Suprapubic skin (tissue), 4 donors: Measurements from ENCODE around the gene ZFYVE26. TPM values are rescaled to one million over a fixed set of nuclear protein-coding genes. Genes with fewer than 3 reads are reported as not detected.

Source experiments
- DNase-seq, 2 donors: peaks; one replicate each; pipeline ENCODE4 v3.0.0-alpha.2; 2019; ENCODE audit warnings: low spot score in 2 of 2
- H3K27ac ChIP-seq: fragments of 200-600 bp; sonication (generic); one replicate; pipeline ENCODE4 v1.5.1; 2019
- H3K27me3 ChIP-seq: fragments of 200-600 bp; sonication (generic); one replicate; pipeline ENCODE4 v1.5.1; 2019
- H3K36me3 ChIP-seq: fragments of 200-600 bp; sonication (generic); one replicate; pipeline ENCODE4 v1.5.1; 2019
- H3K4me1 ChIP-seq: fragments of 200-600 bp; sonication (generic); one replicate; pipeline ENCODE4 v1.5.1; 2019
- H3K4me3 ChIP-seq: fragments of 200-600 bp; sonication (generic); one replicate; pipeline ENCODE4 v1.5.1; 2019; ENCODE audit warnings: mild to moderate bottlenecking
- H3K9me3 ChIP-seq: fragments of 200-600 bp; sonication (generic); one replicate; pipeline ENCODE4 v1.5.1; 2019
- EP300 ChIP-seq: sonication (generic); formaldehyde crosslinking; IDR thresholded peaks from one replicate; pipeline ENCODE4 v1.6.1; 2017; ENCODE audit warnings: antibody characterized with exemption
- POLR2A ChIP-seq, 2 donors: fragments of 450-650 bp; IDR thresholded peaks; one replicate each; pipeline ENCODE4 v1.6.1; 2017; ENCODE audit warnings: antibody characterized with exemption in 2 of 2, mild to moderate bottlenecking in 2 of 2, moderate library complexity in 2 of 2
- POLR2AphosphoS5 ChIP-seq, 3 donors: sonication (generic); formaldehyde crosslinking; IDR thresholded peaks; one replicate each; pipeline ENCODE4 v1.6.1; 2017; ENCODE audit warnings: antibody characterized with exemption in 3 of 3
- WGBS: methylation state at CpG from one replicate; pipeline ENCODE4 v1.1.5; 2018; 5-methylcytosine and 5-hydroxymethylcytosine counted together
- total RNA-seq, 4 donors: library from RNA; depleted of rRNA; stranded (reverse); fragments of >200 nt; gene quantifications; one replicate each; pipeline ENCODE4 v1.1.0, GENCODE V29; 2016
- TF ChIP-seq, protein P1 (sequence below), 2 donors: fragments of 200-600 bp in 1 of 2; fragments of 450-650 bp in 1 of 2; sonication (generic) in 1 of 2; IDR thresholded peaks; one replicate each; pipeline ENCODE4 v1.5.1; 2016 to 2019; ENCODE audit warnings: antibody characterized with exemption in 2 of 2, mild to moderate bottlenecking in 1 of 2, moderate library complexity in 1 of 2

Gene ZFYVE26
- total RNA-seq, 4 donors from 2014 or later, result 20.9 to 81.6 (median 40.9) TPM

DNA sequence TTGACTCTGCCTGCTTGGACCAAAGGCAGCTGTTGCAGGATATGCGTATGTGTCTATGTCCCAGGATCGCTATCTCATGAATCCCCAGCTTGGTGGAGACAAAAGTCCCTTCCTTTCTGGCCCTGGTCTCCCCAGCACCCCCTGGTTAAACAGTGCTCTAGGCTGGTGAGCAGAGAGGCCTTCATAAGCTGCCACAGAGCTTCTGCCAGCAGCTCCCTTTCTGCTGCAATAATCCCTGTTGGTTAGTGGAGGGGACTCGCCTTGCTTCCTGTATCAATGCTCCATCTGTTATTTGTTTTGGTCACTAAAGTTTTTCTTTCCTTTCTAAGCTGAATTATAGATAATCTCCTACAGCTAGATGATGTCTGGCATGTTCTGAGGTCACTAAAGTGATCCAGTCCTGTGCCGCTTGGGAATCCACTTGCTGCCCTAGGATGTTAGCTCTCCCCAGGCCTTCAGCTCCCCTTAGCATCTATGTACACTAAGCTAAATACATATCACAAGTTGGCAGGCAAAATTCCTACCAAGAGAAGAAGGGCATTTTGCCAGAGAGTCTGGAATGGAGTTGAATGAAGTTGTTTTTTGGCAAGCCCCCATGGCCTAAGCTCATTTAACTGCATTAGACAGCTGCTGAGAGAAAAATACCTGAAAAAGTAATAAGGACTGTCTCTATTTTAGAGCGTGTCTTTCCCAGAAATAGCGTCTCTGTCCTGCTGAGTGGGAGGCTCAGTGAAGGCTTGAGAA is 66.9 kb downstream of the ZFYVE26 start:
- Histone ChIP-seq H3K9me3 (no peaks in the 10 kb centered on the region), H3K27ac (no peak overlapping the region), H3K4me1 (no peaks in the 10 kb centered on the region), H3K36me3 (peaks cover 75% of the 10 kb centered on the region), H3K27me3 (no peaks in the 10 kb centered on the region), H3K4me3 (no peak overlapping the region)
- 89% methylated on average over 6 of the region's 6 CpGs for WGBS
- TF ChIP-seq, protein P1, sequence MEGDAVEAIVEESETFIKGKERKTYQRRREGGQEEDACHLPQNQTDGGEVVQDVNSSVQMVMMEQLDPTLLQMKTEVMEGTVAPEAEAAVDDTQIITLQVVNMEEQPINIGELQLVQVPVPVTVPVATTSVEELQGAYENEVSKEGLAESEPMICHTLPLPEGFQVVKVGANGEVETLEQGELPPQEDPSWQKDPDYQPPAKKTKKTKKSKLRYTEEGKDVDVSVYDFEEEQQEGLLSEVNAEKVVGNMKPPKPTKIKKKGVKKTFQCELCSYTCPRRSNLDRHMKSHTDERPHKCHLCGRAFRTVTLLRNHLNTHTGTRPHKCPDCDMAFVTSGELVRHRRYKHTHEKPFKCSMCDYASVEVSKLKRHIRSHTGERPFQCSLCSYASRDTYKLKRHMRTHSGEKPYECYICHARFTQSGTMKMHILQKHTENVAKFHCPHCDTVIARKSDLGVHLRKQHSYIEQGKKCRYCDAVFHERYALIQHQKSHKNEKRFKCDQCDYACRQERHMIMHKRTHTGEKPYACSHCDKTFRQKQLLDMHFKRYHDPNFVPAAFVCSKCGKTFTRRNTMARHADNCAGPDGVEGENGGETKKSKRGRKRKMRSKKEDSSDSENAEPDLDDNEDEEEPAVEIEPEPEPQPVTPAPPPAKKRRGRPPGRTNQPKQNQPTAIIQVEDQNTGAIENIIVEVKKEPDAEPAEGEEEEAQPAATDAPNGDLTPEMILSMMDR (IDR thresholded peaks at IDR 0.05), result no peak
- no peak for TF ChIP-seq POLR2A (IDR thresholded peaks at IDR 0.05)
- no peak for TF ChIP-seq EP300
- TF ChIP-seq POLR2AphosphoS5 (IDR thresholded peaks at IDR 0.05), result no peak
- no peak for DNase-seq

DNA sequence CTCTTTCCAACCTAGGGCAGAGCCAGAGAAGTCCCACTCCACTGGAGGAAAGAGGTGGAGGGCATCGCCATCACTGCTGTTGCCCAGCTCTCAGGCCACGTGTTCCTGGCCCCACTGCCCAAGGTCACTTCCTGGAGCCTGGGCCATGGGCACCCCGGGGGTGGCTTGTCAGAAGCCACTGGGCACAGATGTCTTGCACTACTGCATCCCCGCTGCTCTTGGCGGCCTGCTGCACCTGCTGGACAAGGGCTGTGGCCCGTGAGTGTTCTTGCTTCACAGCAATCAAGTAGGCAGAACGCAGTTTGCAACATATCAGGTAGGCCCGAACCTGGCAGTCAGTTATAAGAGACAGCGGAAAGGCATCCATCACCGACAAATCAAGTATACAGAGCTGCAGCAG is 68.1 kb downstream of the ZFYVE26 start:
- Histone ChIP-seq H3K9me3 (no peaks in the 10 kb centered on the region), H3K27ac (no peak overlapping the region), H3K4me3 (no peak overlapping the region), H3K27me3 (no peaks in the 10 kb centered on the region), H3K36me3 (peaks cover 63% of the 10 kb centered on the region), H3K4me1 (no peaks in the 10 kb centered on the region)
- TF ChIP-seq POLR2A (IDR thresholded peaks at IDR 0.05) (no peak), POLR2AphosphoS5 (IDR thresholded peaks at IDR 0.05) (no peak), EP300 (no peak)
- TF ChIP-seq, protein P1 (IDR thresholded peaks at IDR 0.05), result no peak
- DNase-seq, result no peak
- 97% methylated on average over 6 of the region's 10 CpGs for WGBS

- Histone ChIP-seq H3K4me3 (no peak overlapping the region), H3K27ac (no peak overlapping the region), H3K4me1 (no peaks in the 10 kb centered on the region), H3K36me3 (peaks cover 49% of the 10 kb centered on the region), H3K9me3 (no peaks in the 10 kb centered on the region), H3K27me3 (no peaks in the 10 kb centered on the region)
- DNase-seq, result no peak
- WGBS, result 100% methylated on average over 1 of the region's 1 CpG
- TF ChIP-seq EP300, result no peak
Observed at GRCh38 chr14:67746927-67747326, 69.5 kb downstream of the ZFYVE26 start.

GRCh38 chr14:67744046-67744445 is 72.3 kb downstream of the ZFYVE26 start:
- TF ChIP-seq, protein P1 (IDR thresholded peaks at IDR 0.05), result no peak
- TF ChIP-seq POLR2AphosphoS5 (IDR thresholded peaks at IDR 0.05), result no peak
- no peak for TF ChIP-seq POLR2A (IDR thresholded peaks at IDR 0.05)
- TF ChIP-seq EP300, result no peak
- Histone ChIP-seq H3K4me3 (no peak overlapping the region), H3K4me1 (peaks cover 6% of the 10 kb centered on the region), H3K36me3 (peaks cover 21% of the 10 kb centered on the region), H3K27me3 (no peaks in the 10 kb centered on the region), H3K27ac (no peak overlapping the region), H3K9me3 (no peaks in the 10 kb centered on the region)
- DNase-seq, result no peak
- WGBS, result 59% methylated on average over 2 of the region's 2 CpGs

DNA sequence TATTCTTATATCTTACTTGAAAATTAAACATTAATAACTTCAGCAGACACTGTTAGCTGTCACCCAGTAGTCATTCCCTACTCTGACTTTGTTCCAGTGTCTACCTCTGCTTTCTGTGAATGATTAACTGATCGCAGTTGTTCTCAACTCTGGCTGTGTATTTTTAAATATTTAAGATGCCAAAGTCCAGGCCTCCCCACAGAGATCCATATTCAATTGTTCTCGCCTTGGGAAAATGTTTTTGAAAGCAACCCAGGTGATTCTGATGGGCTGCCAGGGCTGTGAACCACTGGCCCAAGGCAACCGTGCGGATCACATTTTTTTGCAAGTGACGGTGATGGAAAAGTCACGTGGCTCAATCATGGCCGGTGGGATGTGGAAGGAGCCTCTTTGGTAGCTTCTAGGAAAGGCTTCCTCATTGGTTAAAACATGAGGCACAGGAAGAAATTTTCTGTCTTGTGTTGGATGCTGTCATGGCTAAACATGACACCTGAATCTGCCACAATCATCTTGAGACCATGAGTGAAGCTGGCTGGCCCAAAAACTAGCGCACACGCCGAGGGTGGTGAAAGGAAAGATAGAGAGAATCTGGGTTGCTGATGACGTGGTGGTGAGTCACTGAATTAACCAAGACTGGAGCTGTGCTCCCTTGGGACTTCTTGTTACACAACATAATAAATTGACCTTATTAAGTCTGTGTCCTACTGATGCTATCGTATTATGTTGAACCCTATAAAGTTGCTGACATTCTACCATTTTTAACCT is 77.5 kb downstream of the ZFYVE26 start:
- Histone ChIP-seq H3K27me3 (no peaks in the 10 kb centered on the region), H3K4me1 (peaks cover 6% of the 10 kb centered on the region), H3K4me3 (no peak overlapping the region), H3K36me3 (no peaks in the 10 kb centered on the region), H3K27ac (no peak overlapping the region), H3K9me3 (no peaks in the 10 kb centered on the region)
- DNase-seq, result peak; percentile 81 to 86
- peak in 2 of 3 donors; percentile 48 to 68 for TF ChIP-seq POLR2AphosphoS5 (IDR thresholded peaks at IDR 0.05)
- TF ChIP-seq, protein P1 (IDR thresholded peaks at IDR 0.05), result no peak
- TF ChIP-seq EP300, result no peak
- TF ChIP-seq POLR2A (IDR thresholded peaks at IDR 0.05), result no peak
- 60% methylated on average over 12 of the region's 12 CpGs for WGBS
